K562 (cell line): Measurements from ENCODE around the gene CHRNA9. TPM values are rescaled to one million over a fixed set of nuclear protein-coding genes. Genes with fewer than 3 reads are reported as not detected.
A peak's percentile ranks its signal among the peaks of the same experiment; 100 is the strongest.

ENCODE experiments used
- BRF2 ChIP-seq: IDR thresholded peaks from 3 replicates; pipeline ENCODE4 v1.6.1; 2011; ENCODE audit warnings: borderline replicate concordance, mild to moderate bottlenecking; ENCODE audit not compliant: insufficient read length, insufficient read depth
- DLX4 ChIP-seq: fragments of 250-450 bp; sonication (Bioruptor Pico); IDR thresholded peaks from 2 replicates; pipeline ENCODE4 v1.6.1; 2021; ENCODE audit warnings: mild to moderate bottlenecking
- ELK3 ChIP-seq: fragments of 450-650 bp; formaldehyde crosslinking; IDR thresholded peaks from 2 replicates; pipeline ENCODE4 v1.4.0; 2020; ENCODE audit warnings: mild to moderate bottlenecking
- ETS1 ChIP-seq: conservative IDR thresholded peaks from 2 replicates; pipeline ENCODE4 v1.6.1; 2011; ENCODE audit warnings: low read depth, mild to moderate bottlenecking, low read length; ENCODE audit not compliant: control insufficient read depth
- HOMEZ ChIP-seq: fragments of 250-450 bp; sonication (Bioruptor Pico); IDR thresholded peaks from 2 replicates; pipeline ENCODE4 v1.4.0; 2020; ENCODE audit warnings: mild to moderate bottlenecking, moderate library complexity
- MTA3 ChIP-seq: fragments of 450-650 bp; formaldehyde crosslinking; IDR thresholded peaks from 2 replicates; pipeline ENCODE4 v1.6.1; 2017; ENCODE audit warnings: mild to moderate bottlenecking, borderline replicate concordance
- NCOA4 ChIP-seq: fragments of 450-650 bp; IDR thresholded peaks from 2 replicates; pipeline ENCODE4 v1.6.1; 2018; ENCODE audit warnings: mild to moderate bottlenecking; ENCODE audit not compliant: partially characterized antibody
- NCOR1 ChIP-seq: fragments of 450-650 bp; IDR thresholded peaks from 2 replicates; pipeline ENCODE4 v1.6.1; 2016; ENCODE audit warnings: mild to moderate bottlenecking, moderate library complexity
- NFXL1 ChIP-seq: fragments of 450-650 bp; formaldehyde crosslinking; IDR thresholded peaks from 2 replicates; pipeline ENCODE4 v1.4.0; 2021; ENCODE audit warnings: mild to moderate bottlenecking
- PCBP1 ChIP-seq: fragments of 200-400 bp; formaldehyde crosslinking; IDR thresholded peaks from 2 replicates; pipeline ENCODE4 v1.6.1; 2018; ENCODE audit warnings: mild to moderate bottlenecking, low read depth, low read length; ENCODE audit not compliant: poor library complexity, severe bottlenecking
- RAD21 ChIP-seq, 2 experiments: fragments of 250-450 bp in 1 of 2; fragments of 450-650 bp in 1 of 2; sonication (Bioruptor Pico) in 1 of 2; formaldehyde crosslinking in 1 of 2; IDR thresholded peaks in 1 of 2; conservative IDR thresholded peaks in 1 of 2; 2 replicates each; pipeline versions ENCODE4 v1.4.0 to v1.8.0; 2020 to 2022; ENCODE audit warnings: mild to moderate bottlenecking in 2 of 2, moderate library complexity in 1 of 2
- RFX1 ChIP-seq: fragments of 450-650 bp; IDR thresholded peaks from 2 replicates; pipeline ENCODE4 v1.6.1; 2016; ENCODE audit warnings: mild to moderate bottlenecking, moderate library complexity
- THAP7 ChIP-seq: fragments of 250-450 bp; sonication (Bioruptor Pico); IDR thresholded peaks from 2 replicates; pipeline ENCODE4 v1.5.0; 2021
- YBX1 ChIP-seq: fragments of 450-650 bp; IDR thresholded peaks from 2 replicates; pipeline ENCODE4 v1.7.1; 2016; ENCODE audit warnings: mild to moderate bottlenecking
- ZBTB2 ChIP-seq: fragments of 450-650 bp; IDR thresholded peaks from 2 replicates; pipeline ENCODE4 v1.6.1; 2016; ENCODE audit warnings: antibody characterized with exemption
- ZNF277 ChIP-seq: fragments of 250-450 bp; sonication (Bioruptor Pico); IDR thresholded peaks from 2 replicates; pipeline ENCODE4 v1.8.0; 2022; ENCODE audit warnings: inconsistent platforms, mild to moderate bottlenecking, moderate library complexity, borderline replicate concordance
- ZNF408 ChIP-seq: fragments of 250-450 bp; sonication (Bioruptor Pico); IDR thresholded peaks from 2 replicates; pipeline ENCODE4 v1.4.0; 2020; ENCODE audit warnings: low read depth, mild to moderate bottlenecking, moderate library complexity
- ZNF41 ChIP-seq: fragments of 250-450 bp; sonication (Bioruptor Pico); conservative IDR thresholded peaks from 2 replicates; pipeline ENCODE4 v1.4.0; 2020; ENCODE audit warnings: mild to moderate bottlenecking
- ZNF76 ChIP-seq: fragments of 250-450 bp; sonication (Bioruptor Pico); IDR thresholded peaks from 2 replicates; pipeline ENCODE4 v1.4.0; 2020; ENCODE audit warnings: mild to moderate bottlenecking, moderate library complexity, borderline replicate concordance
- polyA plus RNA-seq, 8 experiments: library from polyadenylated mRNA; depleted of rRNA in 4 of 8; stranded (reverse) in 5 of 8; unstranded in 3 of 8; fragments of >200 nt; fragmentation: Nextera tagmentation in 2 of 8; fragmentation: Illumina TruSeq in 1 of 8; extraction: Ambion mirVana in 2 of 8; extraction: Trizol in 1 of 8; gene quantifications; 2 replicates each; pipeline versions ENCODE4 v1.2.1 to v1.2.3, GENCODE V29; 2011 to 2014; ENCODE audit warnings: inconsistent platforms in 1 of 8, missing spikeins in 1 of 8
- total RNA-seq, 7 experiments: library from RNA; depleted of rRNA in 6 of 7; stranded (reverse); fragments of >200 nt in 6 of 7; fragmentation: Illumina TruSeq in 2 of 7; extraction: Trizol in 2 of 7; gene quantifications; 2 replicates each; pipeline versions ENCODE4 v1.2.1 to v1.2.3, GENCODE V29; 2011 to 2021; ENCODE audit warnings: low replicate concordance in 1 of 7

CHRNA9 gene
- total and polyA plus RNA-seq, 9 of the 15 experiments (the other 6 are each of a cell fraction or from before 2014, with no cell fraction given) = not detected

GRCh38 chr4:40311811-40312346 lies 23.3 kb upstream of the CHRNA9 start (continued):
- TF ChIP-seq ZNF277 (CRISPR knock-in tag) (no peak), NCOR1 (peak; percentile 89), ZNF41 (CRISPR knock-in tag) (no peak), MTA3 (no peak), ETS1 (peak; percentile 75), BRF2 (no peak), HOMEZ (CRISPR knock-in tag) (no peak), NFXL1 (CRISPR knock-in tag) (no peak), RFX1 (peak; percentile 93), NCOA4 (no peak), ELK3 (CRISPR knock-in tag) (no peak), DLX4 (CRISPR knock-in tag) (no peak), YBX1 (no peak), PCBP1 (no peak), ZBTB2 (no peak), THAP7 (no peak), RAD21 (CRISPR knock-in tag; conservative IDR thresholded peaks at IDR 0.05 in 1 of 2, IDR thresholded peaks at IDR 0.05 in 1 of 2) (no peak), ZNF408 (CRISPR knock-in tag) (no peak), ZNF76 (CRISPR knock-in tag) (no peak)
